A673 (cell line): ENCODE measurements around the gene PELI3. TPM values are rescaled to one million over a fixed set of nuclear protein-coding genes. Genes with fewer than 3 reads are reported as not detected.

Source experiments
- BruUV-seq: library from RNA; stranded (reverse); fragments of 400-500 nt; replicated peaks from 2 replicates; lab custom pipeline; 2021; lab: Mats Ljungman, UMichigan
- CTCF ChIA-PET: fragments of 300-600 bp; sonication (Branson Sonifier 250); formaldehyde crosslinking; loops from one replicate; lab custom pipeline; 2022; ENCODE audit warnings: antibody characterized with exemption; lab: Charles Lee
- POLR2A ChIA-PET: fragments of 300-600 bp; sonication (Branson Sonifier 250); formaldehyde crosslinking; loops from one replicate; lab custom pipeline; 2022; ENCODE audit warnings: antibody characterized with exemption; ENCODE audit not compliant: low non-redundant PET; lab: Charles Lee
- DNase-seq: peaks from one replicate; pipeline ENCODE4 v3.0.0-alpha.2; 2015; ENCODE audit warnings: low spot score
- H3K27ac ChIP-seq: fragments of 200-600 bp; sonication (generic); 2 replicates; pipeline ENCODE4 v1.5.1; 2016; ENCODE audit warnings: mixed run types, low read depth, mild to moderate bottlenecking, mixed read lengths, antibody characterized with exemption, low read length; ENCODE audit not compliant: poor library complexity, severe bottlenecking
- H3K27me3 ChIP-seq: fragments of 200-600 bp; sonication (generic); replicated peaks from 2 replicates; pipeline ENCODE4 v1.6.1; 2017; ENCODE audit warnings: mixed run types, low read depth, mild to moderate bottlenecking, mixed read lengths, antibody characterized with exemption, low read length; ENCODE audit not compliant: insufficient read depth, poor library complexity
- H3K36me3 ChIP-seq: fragments of 200-600 bp; sonication (generic); 2 replicates; pipeline ENCODE4 v1.6.1; 2016; ENCODE audit warnings: mixed run types, mild to moderate bottlenecking, mixed read lengths, antibody characterized with exemption, low read length; ENCODE audit not compliant: insufficient read depth, poor library complexity, severe bottlenecking
- H3K4me1 ChIP-seq: fragments of 200-600 bp; sonication (generic); 2 replicates; pipeline ENCODE4 v1.6.1; 2017; ENCODE audit warnings: mixed run types, mild to moderate bottlenecking, mixed read lengths, antibody characterized with exemption, low read length; ENCODE audit not compliant: insufficient read depth, poor library complexity, severe bottlenecking
- H3K4me3 ChIP-seq: fragments of 200-600 bp; sonication (generic); 2 replicates; pipeline ENCODE4 v1.5.1; 2016; ENCODE audit warnings: low read depth, mixed run types, mild to moderate bottlenecking, mixed read lengths, low read length; ENCODE audit not compliant: poor library complexity, severe bottlenecking
- H3K9me3 ChIP-seq: fragments of 200-600 bp; sonication (generic); 2 replicates; pipeline ENCODE4 v1.6.1; 2016; ENCODE audit warnings: mixed run types, low read depth, mild to moderate bottlenecking, mixed read lengths, antibody characterized with exemption, low read length; ENCODE audit not compliant: poor library complexity, severe bottlenecking
- EZH2 ChIP-seq: fragments of 200-600 bp; sonication (generic); IDR thresholded peaks from 2 replicates; pipeline ENCODE4 v1.6.1; 2017; ENCODE audit warnings: borderline replicate concordance, low read depth, mild to moderate bottlenecking, mixed read lengths, antibody characterized with exemption, low read length; ENCODE audit not compliant: poor library complexity, severe bottlenecking
- intact Hi-C: fragments of 100-400 bp; cut with micrococcal nuclease; formaldehyde crosslinking; loops from one replicate; pipeline ENCODE4 v1.10.0; 2022; ENCODE audit not compliant: unreplicated experiment
- total RNA-seq: library from RNA; stranded (reverse); gene quantifications from 2 replicates; pipeline ENCODE4 v1.2.3, GENCODE V29; 2021
- TF ChIP-seq, protein P1 (sequence below): fragments of 300-800, 200-600 bp; sonication (generic); conservative IDR thresholded peaks from 2 replicates; pipeline ENCODE4 v1.5.1; 2017; ENCODE audit warnings: low read depth, mild to moderate bottlenecking, antibody characterized with exemption, low read length, moderate library complexity, mixed read lengths

The PELI3 gene
- total RNA-seq, 1 experiment from 2014 or later: 15.4 TPM

GRCh38 chr11:66488957-66489356 lies 22.3 kb downstream of the PELI3 start:
- DNase-seq: no peak
- BruUV-seq: no TSS peak
- Histone ChIP-seq H3K27me3 (no peaks in the 10 kb centered on the region), H3K36me3 (peaks cover 9% of the 10 kb centered on the region), H3K4me1 (no peaks in the 10 kb centered on the region), H3K4me3 (no peak overlapping the region), H3K9me3 (no peaks in the 10 kb centered on the region), H3K27ac (no peak overlapping the region)
- ChIA-PET POLR2A (no interaction called here), CTCF (no interaction called here)
- TF ChIP-seq EZH2: no peak
- TF ChIP-seq, protein P1, sequence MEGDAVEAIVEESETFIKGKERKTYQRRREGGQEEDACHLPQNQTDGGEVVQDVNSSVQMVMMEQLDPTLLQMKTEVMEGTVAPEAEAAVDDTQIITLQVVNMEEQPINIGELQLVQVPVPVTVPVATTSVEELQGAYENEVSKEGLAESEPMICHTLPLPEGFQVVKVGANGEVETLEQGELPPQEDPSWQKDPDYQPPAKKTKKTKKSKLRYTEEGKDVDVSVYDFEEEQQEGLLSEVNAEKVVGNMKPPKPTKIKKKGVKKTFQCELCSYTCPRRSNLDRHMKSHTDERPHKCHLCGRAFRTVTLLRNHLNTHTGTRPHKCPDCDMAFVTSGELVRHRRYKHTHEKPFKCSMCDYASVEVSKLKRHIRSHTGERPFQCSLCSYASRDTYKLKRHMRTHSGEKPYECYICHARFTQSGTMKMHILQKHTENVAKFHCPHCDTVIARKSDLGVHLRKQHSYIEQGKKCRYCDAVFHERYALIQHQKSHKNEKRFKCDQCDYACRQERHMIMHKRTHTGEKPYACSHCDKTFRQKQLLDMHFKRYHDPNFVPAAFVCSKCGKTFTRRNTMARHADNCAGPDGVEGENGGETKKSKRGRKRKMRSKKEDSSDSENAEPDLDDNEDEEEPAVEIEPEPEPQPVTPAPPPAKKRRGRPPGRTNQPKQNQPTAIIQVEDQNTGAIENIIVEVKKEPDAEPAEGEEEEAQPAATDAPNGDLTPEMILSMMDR: no peak
- intact Hi-C loops: no loop called here

DNA sequence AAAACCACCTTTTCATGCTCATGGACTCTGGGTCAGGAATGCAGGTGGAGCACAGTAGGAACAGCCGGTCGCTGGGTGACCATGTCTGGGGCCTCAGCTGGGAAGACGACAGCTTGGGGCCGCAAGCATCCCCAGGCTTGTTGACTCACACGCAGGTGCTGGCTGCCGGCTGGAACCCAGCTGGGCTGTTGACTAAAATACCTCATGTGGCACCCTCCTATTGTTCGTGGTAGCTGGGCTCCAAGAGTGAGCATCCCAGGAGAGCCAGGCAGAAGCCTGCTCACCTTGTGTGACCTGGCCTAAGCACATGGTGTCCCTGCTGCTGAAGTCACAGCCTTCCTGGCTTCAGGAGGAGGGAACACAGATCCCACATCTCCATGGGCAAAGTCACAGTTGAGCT lies 22.9 kb downstream of the PELI3 start:
- CTCF ChIA-PET: no interaction called here

DNA sequence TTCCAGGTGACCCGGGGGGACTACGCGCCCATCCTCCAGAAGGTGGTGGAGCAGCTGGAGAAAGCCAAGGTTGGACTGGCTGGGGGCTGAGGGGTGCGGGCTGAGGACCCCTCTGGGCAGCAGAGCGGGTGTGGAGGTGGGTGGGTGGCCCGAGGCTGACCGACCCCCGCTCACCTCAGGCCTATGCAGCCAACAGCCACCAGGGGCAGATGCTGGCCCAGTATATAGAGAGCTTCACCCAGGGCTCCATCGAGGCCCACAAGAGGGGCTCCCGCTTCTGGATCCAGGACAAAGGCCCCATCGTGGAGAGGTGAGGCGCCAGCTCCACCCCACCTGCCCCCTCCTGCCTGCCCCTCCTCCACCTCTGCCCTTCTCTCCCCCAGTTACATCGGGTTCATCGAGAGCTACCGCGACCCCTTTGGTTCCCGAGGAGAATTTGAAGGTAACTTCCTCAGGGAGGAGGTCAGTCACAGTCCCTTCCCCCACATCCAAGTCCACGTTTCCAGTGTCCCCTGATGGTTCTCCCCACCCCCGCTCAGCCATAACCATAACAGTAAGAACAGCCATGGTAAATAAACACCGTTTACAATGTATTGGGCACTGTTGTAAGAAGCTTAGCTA lies 24.7 kb downstream of the PELI3 start:
- Histone ChIP-seq H3K27ac (no peak overlapping the region), H3K27me3 (no peaks in the 10 kb centered on the region), H3K4me1 (no peaks in the 10 kb centered on the region), H3K36me3 (peaks cover 17% of the 10 kb centered on the region), H3K4me3 (no peak overlapping the region), H3K9me3 (no peaks in the 10 kb centered on the region)
- DNase-seq: no peak
- ChIA-PET CTCF (interaction anchor here (0.5 to 1.1 kb wide), 4 partner anchors 8 to 19 kb away, joined by 3 to 6 read pairs (median 4); partner anchors contain the start of gene BBS1), POLR2A (no interaction called here)
- no peak for TF ChIP-seq EZH2
- TF ChIP-seq, protein P1: peak; percentile 50
- no TSS peak for BruUV-seq
- intact Hi-C loops: no loop called here

More for the DNA sequence above, 22.9 kb downstream of the PELI3 start:
- Histone ChIP-seq H3K9me3 (no peaks in the 10 kb centered on the region), H3K36me3 (peaks cover 9% of the 10 kb centered on the region), H3K4me1 (no peaks in the 10 kb centered on the region), H3K4me3 (no peak overlapping the region), H3K27me3 (no peaks in the 10 kb centered on the region), H3K27ac (no peak overlapping the region)
- no peak for DNase-seq
- POLR2A ChIA-PET: no interaction called here
- no peak for TF ChIP-seq EZH2
- TF ChIP-seq, protein P1: no peak
- intact Hi-C loops: no loop called here
- BruUV-seq: no TSS peak
